Effector memory CD4-positive, alpha-beta T cell (primary cell): Measurements from ENCODE around the gene ETV7.

Source experiments
- DNase-seq, 3 donors: peaks; one replicate each; pipeline ENCODE4 v3.0.0-alpha.2; 2020
- H3K27ac ChIP-seq: 2 replicates; pipeline ENCODE4 v1.7.0; 2013; ENCODE audit warnings: mild to moderate bottlenecking, low read length, moderate library complexity; ENCODE audit not compliant: insufficient read depth, poor library complexity, severe bottlenecking
- H3K27me3 ChIP-seq: replicated peaks from 2 replicates; pipeline ENCODE4 v1.7.0; 2013; ENCODE audit warnings: mild to moderate bottlenecking, low read length; ENCODE audit not compliant: insufficient read depth, control insufficient read depth, poor library complexity, severe bottlenecking
- H3K36me3 ChIP-seq: 2 replicates; pipeline ENCODE4 v1.7.0; 2013; ENCODE audit warnings: mild to moderate bottlenecking, low read length, moderate library complexity; ENCODE audit not compliant: control insufficient read depth, insufficient read depth
- H3K4me1 ChIP-seq: 2 replicates; pipeline ENCODE4 v1.7.0; 2013; ENCODE audit warnings: low read length, mild to moderate bottlenecking; ENCODE audit not compliant: control insufficient read depth, insufficient read depth, poor library complexity, severe bottlenecking
- H3K4me3 ChIP-seq: 2 replicates; pipeline ENCODE4 v1.7.0; 2013; ENCODE audit warnings: low read length, low read depth, mild to moderate bottlenecking; ENCODE audit not compliant: insufficient read depth, poor library complexity, severe bottlenecking
- H3K9me3 ChIP-seq: 2 replicates; pipeline ENCODE4 v1.7.0; 2013; ENCODE audit warnings: mild to moderate bottlenecking, low read length, moderate library complexity; ENCODE audit not compliant: control insufficient read depth

ETV7 gene

DNA sequence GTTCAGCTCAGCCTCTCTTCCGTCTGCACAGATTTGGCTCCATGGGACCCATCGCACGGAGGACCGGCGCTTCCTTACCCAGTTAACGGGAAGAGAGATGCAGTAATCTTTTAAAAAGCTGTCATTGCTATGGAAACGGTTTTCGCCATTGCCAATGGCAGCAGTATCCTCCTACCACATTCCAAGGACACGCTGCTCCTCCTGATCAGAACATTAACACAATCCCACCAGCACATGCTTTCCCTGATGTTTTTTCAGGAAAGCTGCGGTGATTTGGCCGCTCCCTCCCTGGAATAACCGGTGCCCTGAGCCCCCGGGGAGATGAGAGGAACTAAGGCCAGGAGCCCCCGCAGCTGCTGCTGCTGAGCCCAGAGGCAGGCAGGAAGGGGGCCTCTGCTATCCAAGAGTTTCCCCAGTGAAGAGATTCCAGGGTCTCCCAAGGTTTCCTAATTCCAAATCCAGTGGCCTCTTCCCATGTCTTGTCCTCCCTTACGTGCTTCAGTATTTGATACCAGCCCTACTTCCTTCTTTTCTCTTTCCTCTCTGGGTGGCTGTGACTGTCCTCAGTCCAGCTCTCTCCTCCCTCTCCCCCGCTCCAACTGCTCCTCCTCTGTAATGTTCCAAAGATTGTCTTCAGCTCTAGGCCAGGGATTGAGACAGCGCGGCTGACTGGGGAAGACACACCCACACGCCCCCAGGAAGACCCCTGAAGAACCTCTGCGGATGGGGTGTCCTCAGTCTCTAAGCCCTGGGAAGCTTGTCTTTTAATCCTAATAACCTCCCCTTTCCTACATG, 53.3 kb downstream of the ETV7 start:
- H3K4me3 ChIP-seq: no peak overlapping the region
- H3K27me3 ChIP-seq: no peaks in the 10 kb centered on the region
- H3K4me1 ChIP-seq: no peaks in the 10 kb centered on the region
- DNase-seq: no peak
- H3K27ac ChIP-seq: no peak overlapping the region
- H3K36me3 ChIP-seq: no peaks in the 10 kb centered on the region
- no peaks in the 10 kb centered on the region for H3K9me3 ChIP-seq

DNA sequence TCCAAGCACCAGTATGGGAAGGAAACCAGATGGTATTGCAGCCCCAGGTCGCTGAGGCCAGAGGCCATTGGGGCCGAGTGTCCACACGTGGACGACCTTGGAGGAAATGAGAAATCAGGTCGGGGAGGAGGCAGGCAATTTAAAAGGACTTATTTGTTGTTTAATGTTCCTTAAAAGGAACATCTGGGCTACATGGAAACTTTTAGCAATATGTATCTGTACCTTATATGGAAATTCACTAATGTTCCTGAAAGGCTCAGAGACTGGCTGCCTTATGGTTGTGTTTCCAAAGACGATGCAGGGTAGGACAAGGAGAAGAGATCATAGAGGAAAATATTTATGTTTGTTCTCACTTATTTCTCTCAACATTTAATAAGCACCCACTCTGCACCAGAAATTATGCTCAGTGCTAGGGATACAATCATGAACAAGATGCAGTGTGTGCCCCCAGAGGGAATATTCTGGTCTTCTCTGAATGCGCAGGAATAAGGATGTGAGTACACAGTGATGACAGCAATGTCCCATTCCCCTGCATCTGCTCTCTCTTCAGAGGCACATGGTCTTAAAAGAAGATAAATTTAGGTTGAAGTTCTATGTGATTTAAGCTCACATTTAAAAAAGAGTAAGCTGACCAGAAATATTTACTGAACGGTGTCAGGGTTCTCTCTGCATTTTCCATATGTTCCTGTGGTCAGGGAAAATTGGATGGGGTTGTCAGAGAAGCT, 54.1 kb downstream of the ETV7 start:
- H3K36me3 ChIP-seq: no peaks in the 10 kb centered on the region
- no peaks in the 10 kb centered on the region for H3K4me1 ChIP-seq
- no peak overlapping the region for H3K4me3 ChIP-seq
- no peaks in the 10 kb centered on the region for H3K27me3 ChIP-seq
- no peak for DNase-seq
- H3K27ac ChIP-seq: no peak overlapping the region
- no peaks in the 10 kb centered on the region for H3K9me3 ChIP-seq

DNA sequence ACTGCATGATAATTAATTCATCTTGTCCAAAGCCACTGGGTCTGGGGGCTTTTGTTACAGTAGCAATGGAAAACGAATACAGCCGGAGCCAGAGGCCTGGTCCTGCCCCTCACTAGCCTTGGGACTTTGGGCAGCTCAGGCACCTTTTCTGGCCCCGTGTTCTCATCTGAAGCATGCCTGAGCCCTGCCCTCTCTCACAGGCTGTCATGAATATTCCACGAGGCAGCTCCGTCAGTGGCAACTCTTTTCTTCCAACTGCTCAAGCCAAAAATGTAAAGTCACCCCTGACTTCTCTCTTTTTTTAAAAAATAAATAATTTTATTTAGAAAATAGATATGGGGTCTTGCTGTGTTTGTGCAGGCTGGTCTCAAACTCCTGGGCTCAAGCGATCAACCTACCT, 56.1 kb downstream of the ETV7 start:
- Histone ChIP-seq H3K27me3 (no peaks in the 10 kb centered on the region), H3K27ac (no peak overlapping the region), H3K4me3 (no peak overlapping the region), H3K36me3 (no peaks in the 10 kb centered on the region), H3K4me1 (no peaks in the 10 kb centered on the region), H3K9me3 (no peaks in the 10 kb centered on the region)
- DNase-seq: no peak

DNA sequence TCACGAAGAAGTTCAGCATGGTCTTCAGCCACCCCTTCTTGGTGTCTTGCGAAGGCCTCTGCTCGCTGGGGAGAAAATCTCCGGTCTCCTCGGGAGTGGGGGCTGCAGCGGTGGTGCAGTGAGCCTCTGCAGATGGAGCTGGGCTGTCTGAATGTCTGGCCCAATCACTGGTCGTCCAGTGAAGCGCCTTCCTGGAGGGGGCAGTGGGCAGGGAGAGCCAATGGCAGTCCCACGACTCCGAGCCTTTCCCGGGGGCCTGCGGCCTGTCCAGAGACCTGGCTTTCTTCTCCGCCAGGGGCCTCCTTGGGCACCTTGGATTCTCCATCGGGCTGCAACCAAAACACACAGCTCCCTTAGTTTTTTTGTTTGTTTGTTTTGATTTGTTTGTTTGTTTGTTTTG, 57.1 kb downstream of the ETV7 start:
- DNase-seq: no peak
- no peaks in the 10 kb centered on the region for H3K4me1 ChIP-seq
- no peaks in the 10 kb centered on the region for H3K9me3 ChIP-seq
- no peak overlapping the region for H3K4me3 ChIP-seq
- H3K27ac ChIP-seq: no peak overlapping the region
- H3K27me3 ChIP-seq: no peaks in the 10 kb centered on the region
- H3K36me3 ChIP-seq: no peaks in the 10 kb centered on the region

DNA sequence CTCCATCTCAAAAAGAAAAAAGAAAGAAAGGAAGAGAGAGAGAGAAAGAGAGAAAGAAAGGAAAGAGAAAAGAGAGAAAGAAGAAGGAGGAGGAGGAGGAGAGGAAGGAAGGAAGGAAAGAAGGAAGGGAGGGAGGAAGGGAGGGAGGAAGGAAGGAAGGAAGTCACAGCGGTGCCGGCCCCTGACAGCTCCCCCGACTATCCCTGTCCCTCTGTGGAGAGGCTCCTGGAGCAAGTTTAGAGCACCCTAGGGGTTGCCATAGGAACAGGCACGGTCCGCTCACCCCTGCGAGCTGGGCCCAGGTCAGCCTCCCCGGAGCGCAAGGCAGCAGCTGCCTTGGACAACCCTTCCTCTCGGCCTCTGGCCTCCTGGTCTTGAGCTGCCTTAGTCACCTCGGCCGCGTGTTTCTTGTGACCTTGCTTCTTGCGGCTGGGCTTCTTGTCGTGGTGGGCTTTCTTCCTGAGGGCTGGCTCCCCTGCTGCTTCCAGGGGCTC, 57.6 kb downstream of the ETV7 start:
- no peaks in the 10 kb centered on the region for H3K36me3 ChIP-seq
- H3K4me1 ChIP-seq: no peaks in the 10 kb centered on the region
- no peaks in the 10 kb centered on the region for H3K9me3 ChIP-seq
- no peaks in the 10 kb centered on the region for H3K27me3 ChIP-seq
- no peak for DNase-seq
- H3K27ac ChIP-seq: no peak overlapping the region
- no peak overlapping the region for H3K4me3 ChIP-seq

DNA sequence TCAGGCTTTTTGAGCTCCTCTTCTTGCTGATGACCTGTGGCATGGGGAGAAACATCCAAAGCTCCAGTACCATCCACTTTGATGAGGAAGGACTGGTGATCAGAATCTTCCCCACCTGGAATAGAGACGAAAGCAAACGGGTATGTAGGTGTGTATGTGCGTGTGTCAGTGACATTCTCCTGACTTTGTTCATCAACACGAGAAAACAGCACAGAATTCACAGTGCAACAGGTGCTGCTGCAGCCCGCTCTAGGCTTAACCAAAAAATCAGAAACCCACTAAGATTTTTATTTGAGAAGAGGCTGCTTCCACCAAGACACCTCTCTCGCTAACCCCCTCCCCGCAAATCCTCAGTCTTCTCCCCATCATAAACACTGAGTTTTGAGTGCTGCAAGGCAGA, 58.9 kb downstream of the ETV7 start:
- Histone ChIP-seq H3K4me1 (no peaks in the 10 kb centered on the region), H3K4me3 (no peak overlapping the region), H3K27ac (no peak overlapping the region), H3K27me3 (no peaks in the 10 kb centered on the region), H3K36me3 (no peaks in the 10 kb centered on the region), H3K9me3 (no peaks in the 10 kb centered on the region)
- no peak for DNase-seq

DNA sequence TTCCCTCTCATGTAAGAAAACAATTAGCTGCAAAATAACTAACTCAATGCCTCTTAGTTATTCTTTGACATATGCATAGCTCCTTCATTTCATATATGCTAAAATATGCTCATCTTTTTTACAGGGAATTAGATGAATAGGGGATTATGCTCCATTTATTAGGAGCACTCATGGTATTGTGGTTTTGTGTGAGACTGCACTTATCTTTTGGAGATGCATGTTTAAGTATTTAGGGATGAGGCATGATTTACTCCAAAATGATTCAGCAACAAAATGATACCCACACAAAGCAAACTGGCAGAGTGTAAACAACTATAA, 59.6 kb downstream of the ETV7 start:
- H3K27ac ChIP-seq: no peak overlapping the region
- H3K9me3 ChIP-seq: no peaks in the 10 kb centered on the region
- no peaks in the 10 kb centered on the region for H3K36me3 ChIP-seq
- no peaks in the 10 kb centered on the region for H3K27me3 ChIP-seq
- no peak for DNase-seq
- no peak overlapping the region for H3K4me3 ChIP-seq
- H3K4me1 ChIP-seq: no peaks in the 10 kb centered on the region

DNA sequence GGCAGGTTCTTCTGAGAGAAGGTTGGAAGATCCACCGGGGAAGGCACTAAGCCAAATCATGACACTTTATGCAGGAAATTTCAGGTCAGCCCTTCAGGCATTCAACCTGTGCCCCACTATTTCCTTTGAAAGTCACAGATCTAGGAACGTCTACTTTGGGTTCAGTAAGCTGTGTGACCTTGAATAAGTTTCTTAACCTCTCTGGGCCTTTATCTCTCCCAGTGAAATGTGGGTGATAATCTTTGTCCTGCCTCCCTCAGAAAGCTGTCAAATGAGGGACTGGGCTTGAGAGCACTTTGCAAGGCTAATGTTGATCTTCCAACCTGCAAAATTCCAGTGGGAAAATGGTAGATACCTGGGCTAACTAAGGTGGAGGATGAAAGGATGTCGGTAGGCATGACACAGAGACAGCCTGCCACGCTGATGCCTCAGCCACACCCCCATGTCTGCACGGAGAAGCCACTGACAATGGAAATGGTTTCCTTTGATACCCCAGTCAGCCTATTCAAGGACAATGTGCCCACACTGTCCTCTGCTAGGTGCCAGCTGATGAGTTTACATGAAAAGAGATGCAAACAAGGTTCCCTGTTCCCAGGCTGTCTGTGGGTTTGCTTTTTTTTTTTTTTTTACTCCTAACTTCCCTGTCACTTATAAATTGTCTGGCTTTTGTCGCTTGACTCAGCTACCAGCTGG, 60.1 kb downstream of the ETV7 start:
- Histone ChIP-seq H3K27ac (no peak overlapping the region), H3K4me3 (no peak overlapping the region), H3K36me3 (no peaks in the 10 kb centered on the region), H3K9me3 (no peaks in the 10 kb centered on the region), H3K4me1 (no peaks in the 10 kb centered on the region), H3K27me3 (no peaks in the 10 kb centered on the region)
- DNase-seq: no peak

DNA sequence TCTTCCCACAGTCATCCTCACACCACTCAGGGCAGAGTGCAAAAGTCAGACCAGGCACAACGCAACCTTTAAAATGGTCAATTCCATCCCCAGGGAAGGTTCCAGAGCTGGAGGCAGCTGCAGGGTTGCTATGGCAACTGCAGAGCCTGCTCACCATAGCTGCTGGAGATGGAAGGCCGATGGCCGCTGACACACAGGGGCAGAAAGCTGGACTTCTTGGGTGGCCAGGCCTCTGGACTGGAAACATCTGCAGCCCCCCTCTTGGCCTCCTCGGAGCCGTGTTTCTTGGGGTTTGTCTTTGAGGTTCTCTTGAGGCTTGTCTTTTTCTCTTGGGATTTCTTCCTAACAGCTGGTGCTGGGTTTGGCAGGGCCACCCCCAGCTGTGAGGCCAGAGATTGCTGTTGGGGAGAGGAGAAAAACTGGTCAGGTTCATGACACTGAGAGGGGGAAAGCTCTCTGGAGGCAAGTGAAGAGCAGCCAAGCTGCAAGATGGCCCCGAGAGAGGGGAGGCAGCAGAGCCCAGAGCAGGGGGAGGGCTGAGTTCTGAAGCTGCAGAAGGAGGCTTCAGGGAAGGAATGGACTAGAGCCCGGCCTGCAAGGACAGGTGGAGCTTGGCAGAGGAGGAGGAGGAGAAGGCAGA, 61.0 kb downstream of the ETV7 start:
- H3K36me3 ChIP-seq: no peaks in the 10 kb centered on the region
- no peaks in the 10 kb centered on the region for H3K9me3 ChIP-seq
- H3K27me3 ChIP-seq: no peaks in the 10 kb centered on the region
- no peak overlapping the region for H3K27ac ChIP-seq
- H3K4me3 ChIP-seq: no peak overlapping the region
- DNase-seq: no peak
- no peaks in the 10 kb centered on the region for H3K4me1 ChIP-seq
